Body of pancreas (tissue), 4 donors: ENCODE results near the gene ABCB9. TPM values are rescaled to one million over a fixed set of nuclear protein-coding genes. Genes with fewer than 3 reads are reported as not detected.

ENCODE experiments used
- ATAC-seq: fragments of 150-250 bp; one replicate; pipeline ENCODE4 v1.9.1; 2016
- DNase-seq, 4 donors: peaks; one replicate each; pipeline ENCODE4 v3.0.0-alpha.2; 2019
- H3K27ac ChIP-seq, 4 donors: fragments of 200-600 bp; sonication (generic); 1 replicate in 3 of 4; 2 replicates in 1 of 4; pipeline versions ENCODE4 v1.5.1 to v1.6.1; 2016 to 2019; ENCODE audit warnings: mild to moderate bottlenecking in 1 of 4, mixed read lengths in 1 of 4, moderate library complexity in 1 of 4
- H3K27me3 ChIP-seq, 2 donors: fragments of 200-600 bp; sonication (generic); one replicate each; pipeline ENCODE4 v1.6.0; 2016; ENCODE audit warnings: mild to moderate bottlenecking in 1 of 2
- H3K36me3 ChIP-seq, 2 donors: fragments of 200-600 bp; sonication (generic); replicated peaks in 1 of 2; 2 replicates each; pipeline ENCODE4 v1.5.1; 2016; ENCODE audit warnings: low read depth in 2 of 2; ENCODE audit not compliant: insufficient read depth in 1 of 2
- H3K4me1 ChIP-seq: fragments of 200-600 bp; sonication (generic); one replicate; pipeline ENCODE4 v1.6.0; 2016
- H3K4me3 ChIP-seq, 2 donors: fragments of 200-600 bp; sonication (generic); 1 replicate in 1 of 2; 2 replicates in 1 of 2; pipeline ENCODE4 v1.5.1; 2016 to 2019
- H3K9me3 ChIP-seq, 3 donors: fragments of 200-600 bp; sonication (generic); 1 replicate in 2 of 3; 2 replicates in 1 of 3; pipeline ENCODE4 v1.5.1; 2016
- POLR2A ChIP-seq, 3 donors: fragments of 450-650 bp; IDR thresholded peaks; one replicate each; pipeline ENCODE4 v1.6.1; 2016; ENCODE audit warnings: antibody characterized with exemption in 3 of 3, mild to moderate bottlenecking in 2 of 3
- WGBS, 2 donors: methylation state at CpG; one replicate each; pipeline ENCODE4 v1.1.5; 2017; 5-methylcytosine and 5-hydroxymethylcytosine counted together
- intact Hi-C: fragments of 100-400 bp; cut with DNase I; formaldehyde crosslinking; loops from one replicate; pipeline ENCODE4 v1.15.1; 2023
- total RNA-seq, 2 donors: library from RNA; depleted of rRNA; stranded (reverse); fragments of >200 nt; gene quantifications; one replicate each; pipeline ENCODE4 v1.1.0, GENCODE V29; 2016
- TF ChIP-seq, protein P1 (sequence below), 7 experiments: fragments of 450-650 bp in 4 of 7; fragments of 200-600 bp in 3 of 7; sonication (generic) in 3 of 7; IDR thresholded peaks; one replicate each; pipeline ENCODE4 v1.5.1; 2016 to 2019; ENCODE audit warnings: antibody characterized with exemption in 7 of 7

Gene ABCB9
- total RNA-seq, 2 donors from 2014 or later = 5.2 to 7.9 TPM

GRCh38 chr12:122964439-122965257 is 1.6 kb downstream of the ABCB9 start:
- no peak overlapping the region for H3K4me3 ChIP-seq
- TF ChIP-seq POLR2A (IDR thresholded peaks at IDR 0.05) = no peak
- TF ChIP-seq, protein P1, sequence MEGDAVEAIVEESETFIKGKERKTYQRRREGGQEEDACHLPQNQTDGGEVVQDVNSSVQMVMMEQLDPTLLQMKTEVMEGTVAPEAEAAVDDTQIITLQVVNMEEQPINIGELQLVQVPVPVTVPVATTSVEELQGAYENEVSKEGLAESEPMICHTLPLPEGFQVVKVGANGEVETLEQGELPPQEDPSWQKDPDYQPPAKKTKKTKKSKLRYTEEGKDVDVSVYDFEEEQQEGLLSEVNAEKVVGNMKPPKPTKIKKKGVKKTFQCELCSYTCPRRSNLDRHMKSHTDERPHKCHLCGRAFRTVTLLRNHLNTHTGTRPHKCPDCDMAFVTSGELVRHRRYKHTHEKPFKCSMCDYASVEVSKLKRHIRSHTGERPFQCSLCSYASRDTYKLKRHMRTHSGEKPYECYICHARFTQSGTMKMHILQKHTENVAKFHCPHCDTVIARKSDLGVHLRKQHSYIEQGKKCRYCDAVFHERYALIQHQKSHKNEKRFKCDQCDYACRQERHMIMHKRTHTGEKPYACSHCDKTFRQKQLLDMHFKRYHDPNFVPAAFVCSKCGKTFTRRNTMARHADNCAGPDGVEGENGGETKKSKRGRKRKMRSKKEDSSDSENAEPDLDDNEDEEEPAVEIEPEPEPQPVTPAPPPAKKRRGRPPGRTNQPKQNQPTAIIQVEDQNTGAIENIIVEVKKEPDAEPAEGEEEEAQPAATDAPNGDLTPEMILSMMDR (IDR thresholded peaks at IDR 0.05) = no peak
- H3K9me3 ChIP-seq = no peaks in the 10 kb centered on the region
- H3K4me1 ChIP-seq = peaks cover 58% of the 10 kb centered on the region
- H3K27me3 ChIP-seq = no peaks in the 10 kb centered on the region
- 80 to 88% methylated on average over 12 to 19 of the region's 19 CpGs for WGBS, 2 donors
- intact Hi-C loops = no loop called here
- H3K27ac ChIP-seq = peak overlapping the region in 1 of 4 donors; percentile 29
- no peak for ATAC-seq
- H3K36me3 ChIP-seq = no peaks in the 10 kb centered on the region
- no peak for DNase-seq

DNA sequence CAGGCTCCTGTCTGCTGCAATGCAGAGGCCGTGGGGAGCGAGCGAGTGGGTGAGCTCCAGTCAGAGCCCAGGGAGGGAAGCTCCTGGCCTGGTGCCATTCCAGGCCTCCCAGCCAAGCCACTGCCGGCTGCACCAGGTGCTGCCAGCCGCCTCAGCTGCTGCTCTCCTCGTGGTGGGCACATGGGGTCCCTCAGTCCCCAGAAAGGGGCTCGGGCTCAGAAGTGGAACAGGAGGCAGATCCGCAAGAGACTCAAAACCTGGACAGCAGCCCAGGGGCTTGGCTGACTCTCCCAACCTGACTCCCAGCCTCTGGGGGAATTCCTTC is 2.4 kb downstream of the ABCB9 start:
- 0 to 10% methylated on average over 2 to 8 of the region's 8 CpGs for WGBS, 2 donors
- intact Hi-C loops = no loop called here
- TF ChIP-seq POLR2A (IDR thresholded peaks at IDR 0.05) = no peak
- TF ChIP-seq, protein P1 (IDR thresholded peaks at IDR 0.05) = no peak
- Histone ChIP-seq H3K4me1 (peaks cover 53% of the 10 kb centered on the region), H3K27me3 (no peaks in the 10 kb centered on the region), H3K27ac (peak overlapping the region in 3 of 4 donors; percentile 15 to 29 (median 18)), H3K36me3 (no peaks in the 10 kb centered on the region), H3K4me3 (no peak overlapping the region), H3K9me3 (no peaks in the 10 kb centered on the region)
- ATAC-seq (no peak), DNase-seq (peak; percentile 56 to 79 (median 71))

DNA sequence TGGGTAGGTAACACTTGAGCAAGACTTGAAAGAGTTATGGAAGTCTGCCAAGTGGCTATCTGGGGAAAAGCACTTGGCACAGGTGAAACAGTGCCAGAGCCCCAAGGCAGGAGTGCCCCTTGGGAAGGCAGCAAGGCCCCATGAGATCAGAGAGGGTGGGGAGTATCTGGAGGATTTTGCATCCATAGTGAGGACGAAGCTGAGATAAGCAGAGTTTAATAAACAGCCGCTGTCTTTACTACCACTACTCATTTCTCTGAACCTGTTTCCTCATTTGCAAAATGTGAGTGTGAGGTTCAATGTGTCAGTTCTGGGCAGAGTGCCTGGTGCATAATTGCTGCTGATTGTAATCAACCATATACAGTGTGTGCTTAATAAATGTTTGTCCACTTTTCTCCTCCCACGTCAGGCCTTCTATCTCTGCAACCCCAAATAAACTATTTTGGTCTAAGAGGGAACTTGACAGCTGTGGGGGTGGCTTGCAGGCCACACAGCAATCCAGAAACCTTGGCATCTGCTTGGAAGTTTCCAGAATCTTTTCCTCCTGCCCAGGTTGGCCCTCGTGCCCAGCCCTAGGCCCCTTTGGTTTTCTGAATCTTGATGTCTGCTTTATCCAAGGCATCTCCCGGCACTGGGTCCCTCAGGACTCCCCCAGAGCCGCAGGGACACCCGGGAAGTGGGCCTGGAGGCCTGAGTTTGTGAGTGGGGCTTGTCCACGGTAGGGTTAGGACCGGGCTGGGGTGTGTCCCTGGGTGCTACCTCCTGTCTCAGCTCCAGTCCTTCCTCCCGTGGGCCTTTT is 4.5 kb downstream of the ABCB9 start:
- peak in 3 of 4 donors; percentile 45 to 73 (median 69) for DNase-seq
- intact Hi-C loops = no loop called here
- WGBS, 2 donors = 36 to 58% methylated on average over 6 to 10 of the region's 10 CpGs
- Histone ChIP-seq H3K36me3 (no peaks in the 10 kb centered on the region), H3K27me3 (no peaks in the 10 kb centered on the region), H3K9me3 (no peaks in the 10 kb centered on the region), H3K4me3 (no peak overlapping the region), H3K27ac (peak overlapping the region in 3 of 4 donors; percentile 66 to 73 (median 72)), H3K4me1 (peaks cover 51% of the 10 kb centered on the region)
- TF ChIP-seq, protein P1 (IDR thresholded peaks at IDR 0.05) = no peak
- TF ChIP-seq POLR2A (IDR thresholded peaks at IDR 0.05) = no peak
- peak; percentile 3 for ATAC-seq

DNA sequence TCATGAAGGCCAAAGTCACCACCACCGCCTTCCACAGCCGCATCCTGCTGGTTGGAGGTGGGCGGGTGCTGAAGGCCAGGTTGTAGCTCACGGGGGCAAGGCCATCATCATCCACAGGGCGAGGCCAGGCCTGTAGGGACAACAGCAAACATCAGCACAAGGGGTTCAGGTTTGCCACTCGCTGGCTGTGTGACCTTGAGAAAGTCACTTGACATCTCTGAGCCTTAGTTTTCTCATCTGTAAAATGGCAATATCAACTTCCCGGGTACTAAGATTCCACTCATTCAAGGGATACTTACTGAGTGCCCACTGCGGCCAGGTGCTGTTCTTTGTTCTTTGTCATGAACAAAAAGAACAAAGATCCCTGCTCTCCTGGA is 6.1 kb downstream of the ABCB9 start:
- Histone ChIP-seq H3K4me3 (no peak overlapping the region), H3K27me3 (no peaks in the 10 kb centered on the region), H3K36me3 (no peaks in the 10 kb centered on the region), H3K27ac (no peak overlapping the region), H3K9me3 (no peaks in the 10 kb centered on the region), H3K4me1 (peaks cover 38% of the 10 kb centered on the region)
- TF ChIP-seq, protein P1 (IDR thresholded peaks at IDR 0.05) = no peak
- no peak for TF ChIP-seq POLR2A (IDR thresholded peaks at IDR 0.05)
- intact Hi-C loops = no loop called here
- DNase-seq = no peak
- WGBS, 2 donors = 78 to 92% methylated on average over 3 to 8 of the region's 8 CpGs
- ATAC-seq = no peak
